GM19455 (cell line): ENCODE data around the gene DNAH14.
"Not testable (repeated sequence)": the region's sequence is repeated elsewhere in the genome, so short reads cannot be mapped to it uniquely, and the experiment has no call there.

ENCODE experiments used
- ATAC-seq: cut with Tn5 transposase; IDR thresholded peaks from one replicate; pipeline ENCODE4 v1.9.1; 2021; ENCODE audit not compliant: unreplicated experiment

The DNAH14 gene

DNA sequence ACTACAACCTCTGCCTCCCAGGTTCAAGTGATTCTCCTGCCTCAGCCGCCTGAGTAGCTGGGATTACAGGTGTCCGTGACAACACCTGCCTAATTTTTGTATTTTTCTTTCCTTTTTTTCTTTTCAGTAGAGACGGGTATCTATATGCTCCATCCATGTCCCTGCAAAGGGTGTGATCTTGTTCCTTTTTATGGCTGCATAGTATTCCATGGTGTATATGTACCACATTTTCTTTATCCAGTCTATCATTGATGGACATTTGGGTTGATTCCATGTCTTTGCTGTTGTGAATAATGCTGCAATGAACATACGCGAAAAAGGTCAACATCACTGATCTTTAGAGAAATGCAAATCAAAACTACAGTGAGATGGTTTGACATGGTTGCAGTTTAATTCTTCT is 62.1 kb downstream of the DNAH14 start:
- ATAC-seq = not testable (repeated sequence)

DNA sequence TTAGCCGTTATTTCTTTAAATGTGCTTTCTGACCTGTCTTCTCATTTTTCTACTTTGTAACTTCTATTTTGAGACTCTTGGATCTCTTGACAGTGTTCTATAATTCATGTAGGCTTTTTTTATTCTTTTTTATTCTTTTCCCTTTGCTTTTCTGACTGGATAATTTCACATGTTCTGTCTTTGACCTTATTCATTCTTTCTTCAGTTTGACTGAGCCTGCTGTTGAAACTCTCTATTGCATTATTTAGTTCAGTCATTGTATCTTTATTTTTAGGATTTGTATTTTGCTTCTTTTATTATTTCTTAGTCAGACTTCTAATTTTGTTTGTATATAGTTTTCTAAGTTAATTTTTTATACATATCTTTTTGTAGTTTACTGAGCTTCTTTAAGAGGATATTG is 66.1 kb downstream of the DNAH14 start:
- ATAC-seq = no peak

DNA sequence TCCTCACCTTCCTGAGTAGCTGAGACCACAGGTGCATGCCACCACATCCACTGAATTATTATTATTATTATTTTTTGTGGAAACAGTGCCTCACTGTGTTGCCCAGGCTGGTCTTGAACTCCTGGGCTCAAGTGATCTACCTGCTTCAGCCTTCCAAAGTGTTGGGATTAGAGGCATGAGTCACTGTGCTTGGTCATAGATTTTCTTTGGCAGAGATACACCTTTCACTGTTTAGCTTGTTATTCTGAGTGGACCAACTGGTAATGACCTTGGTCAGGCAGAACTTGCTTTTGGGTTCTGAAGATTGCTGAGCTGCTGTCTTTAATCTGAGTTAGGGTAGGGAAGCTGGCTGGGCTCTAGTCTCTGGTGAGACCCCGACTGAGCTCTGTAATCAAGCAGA is 66.8 kb downstream of the DNAH14 start:
- ATAC-seq = no peak

DNA sequence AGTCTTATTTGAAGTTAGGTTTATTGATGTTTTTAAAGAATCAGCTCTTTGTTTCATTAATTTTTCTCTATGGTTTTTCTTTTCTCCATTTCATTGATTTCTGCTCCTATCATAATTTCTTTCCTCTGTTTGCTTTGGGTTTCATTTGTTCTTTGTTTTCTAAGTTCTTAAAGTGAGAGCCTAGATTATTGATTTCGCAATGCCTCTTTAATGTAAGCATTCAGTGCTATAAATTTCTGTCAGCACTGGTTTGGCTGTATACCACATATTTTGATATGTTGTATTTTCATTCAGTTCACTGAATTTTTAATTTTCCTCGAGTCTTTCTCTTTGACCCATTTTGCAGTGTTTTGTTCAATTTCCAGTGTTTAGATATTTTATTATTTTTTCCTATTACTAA is 68.7 kb downstream of the DNAH14 start:
- ATAC-seq = no peak

GRCh38 chr1:225004396-225004795 is 74.9 kb downstream of the DNAH14 start:
- ATAC-seq = no peak

DNA sequence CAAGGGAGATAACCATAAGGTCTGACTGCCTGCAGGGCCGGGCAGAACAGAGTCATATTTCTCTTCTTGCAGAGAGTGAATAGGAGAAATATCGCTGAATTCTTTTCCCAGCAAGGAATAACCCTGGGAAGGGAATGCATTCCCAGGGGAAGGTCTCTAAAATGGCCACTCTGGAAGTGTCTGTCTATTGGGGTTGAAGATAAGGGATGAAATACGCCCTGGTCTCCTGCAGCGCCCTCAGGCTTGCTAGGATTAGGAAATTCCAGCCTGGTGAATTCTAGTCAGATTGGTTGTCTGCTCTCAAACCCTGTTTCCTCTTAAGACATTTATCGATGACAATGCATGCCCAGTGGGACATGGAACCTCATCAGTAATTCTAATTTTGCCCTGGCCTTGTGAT is 76.9 kb downstream of the DNAH14 start:
- ATAC-seq = not testable (repeated sequence)

DNA sequence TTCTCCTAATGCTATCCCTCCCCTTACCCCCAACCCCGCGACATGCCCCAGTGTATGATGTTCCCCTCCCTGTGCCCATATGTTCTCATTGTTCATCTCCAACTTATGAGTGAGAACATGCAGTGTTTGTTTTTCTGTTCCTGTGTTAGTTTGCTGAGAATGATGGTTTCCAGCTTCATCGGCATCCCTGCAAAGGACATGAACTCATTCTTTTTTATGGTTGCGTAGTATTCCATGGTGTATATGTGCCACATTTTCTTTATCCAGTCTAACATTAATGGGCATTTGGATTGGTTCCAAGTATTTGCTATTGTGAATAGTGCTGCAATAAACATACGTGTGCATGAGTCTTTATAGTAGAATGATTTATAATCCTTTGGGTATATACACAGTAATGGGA is 78.6 kb downstream of the DNAH14 start:
- ATAC-seq = not testable (repeated sequence)

DNA sequence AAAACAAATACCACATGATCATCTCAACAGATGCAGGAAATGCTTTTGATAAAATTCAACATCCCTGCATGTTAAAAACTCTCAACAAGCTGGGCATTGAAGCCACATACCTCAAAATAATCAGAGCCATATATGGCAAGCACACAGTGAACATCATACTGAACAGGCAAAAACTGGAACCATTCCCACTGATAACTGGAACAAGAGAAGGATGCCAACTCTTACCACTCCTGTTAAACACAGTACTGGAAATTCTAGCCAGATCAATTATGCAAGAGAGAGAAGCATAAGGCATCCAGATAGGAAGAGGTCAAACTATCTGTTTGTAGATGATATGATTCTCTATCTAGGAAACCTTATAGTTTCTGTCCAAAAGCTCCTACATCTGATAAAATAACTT is 91.6 kb downstream of the DNAH14 start:
- ATAC-seq = no peak

- ATAC-seq = no peak
These were observed 97.2 kb downstream of the DNAH14 start for GRCh38 chr1:225026701-225027100.

DNA sequence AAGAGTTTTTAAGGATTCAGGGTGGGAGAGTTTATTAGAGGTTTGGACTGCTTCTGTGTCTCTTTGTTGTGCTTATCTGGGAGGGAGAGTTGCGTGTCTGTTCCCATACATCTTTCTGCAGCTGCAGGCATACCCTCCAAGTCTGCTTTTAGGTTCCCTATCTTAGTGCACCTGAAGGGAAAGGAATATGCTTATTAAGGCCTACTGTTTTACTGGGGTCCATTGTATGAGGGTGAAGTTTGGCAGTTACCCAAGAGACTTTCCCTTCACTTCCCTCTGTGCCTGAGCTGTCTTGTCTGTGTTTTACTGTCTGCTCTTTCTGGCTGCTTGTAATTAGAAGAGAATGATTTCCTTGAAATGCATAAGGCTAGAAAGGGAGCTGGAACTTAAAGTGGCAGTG is 107.0 kb downstream of the DNAH14 start:
- not testable (repeated sequence) for ATAC-seq

GRCh38 chr1:225042263-225042662 is 112.8 kb downstream of the DNAH14 start:
- no peak for ATAC-seq

DNA sequence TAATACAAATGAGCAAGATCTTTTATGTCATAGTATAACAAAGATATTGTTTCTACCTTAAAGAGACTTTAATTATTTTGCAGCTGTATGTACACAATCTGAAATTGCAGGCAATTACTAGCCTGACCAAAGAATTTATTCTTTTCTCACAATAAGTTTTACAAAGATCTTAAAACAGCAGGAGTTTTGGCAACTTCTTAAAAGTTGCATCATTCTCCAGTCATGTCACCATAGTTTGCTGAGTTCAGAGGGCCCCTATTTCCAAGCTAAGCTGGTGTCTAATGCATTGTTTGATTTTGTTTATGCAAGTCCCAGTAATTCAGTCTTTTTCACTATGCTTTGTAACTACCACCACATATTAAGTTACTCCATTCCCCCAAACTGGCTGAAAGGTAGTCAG is 114.8 kb downstream of the DNAH14 start:
- no peak for ATAC-seq

- ATAC-seq = no peak
These were observed 120.1 kb downstream of the DNAH14 start for GRCh38 chr1:225049594-225049993.

DNA sequence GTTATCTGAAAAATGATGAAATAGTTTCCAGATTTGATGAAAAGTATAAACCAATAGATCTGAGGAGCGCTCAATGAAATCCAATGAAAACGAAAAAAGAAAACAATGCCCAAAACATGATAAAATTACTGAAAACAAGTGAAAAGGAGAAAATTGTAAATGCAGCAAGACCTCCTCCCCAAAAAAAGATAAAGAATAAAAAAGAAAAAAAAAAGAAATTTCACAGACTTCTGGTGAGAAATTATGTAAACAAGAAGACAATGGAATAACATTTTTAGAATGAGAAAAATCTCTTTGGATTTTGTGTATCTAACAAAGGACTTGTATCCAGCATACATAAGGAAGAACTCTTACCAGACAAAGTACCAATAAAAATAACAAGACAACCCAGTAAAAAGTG is 134.2 kb downstream of the DNAH14 start:
- ATAC-seq = no peak

DNA sequence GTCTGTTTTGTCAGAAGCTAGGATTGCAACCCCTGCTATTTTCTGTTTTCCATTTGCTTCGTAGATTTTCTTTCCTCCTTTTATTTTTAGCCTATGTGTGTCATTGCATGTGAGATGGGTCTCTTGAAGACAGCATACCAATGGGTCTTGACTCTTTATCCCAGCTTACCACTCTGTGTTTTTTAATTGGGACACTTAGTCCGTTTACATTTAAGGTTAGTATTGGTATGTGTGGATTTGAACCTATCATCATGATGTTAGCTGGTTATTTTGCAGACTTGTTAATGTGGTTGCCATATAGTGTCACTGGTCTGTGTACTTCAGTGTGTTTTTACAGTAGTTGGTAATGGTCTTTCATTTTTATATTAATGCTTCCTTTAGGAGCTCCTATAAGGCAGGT is 141.5 kb downstream of the DNAH14 start:
- ATAC-seq = no peak

- no peak for ATAC-seq
These were observed 167.7 kb downstream of the DNAH14 start for GRCh38 chr1:225097175-225097574.

DNA sequence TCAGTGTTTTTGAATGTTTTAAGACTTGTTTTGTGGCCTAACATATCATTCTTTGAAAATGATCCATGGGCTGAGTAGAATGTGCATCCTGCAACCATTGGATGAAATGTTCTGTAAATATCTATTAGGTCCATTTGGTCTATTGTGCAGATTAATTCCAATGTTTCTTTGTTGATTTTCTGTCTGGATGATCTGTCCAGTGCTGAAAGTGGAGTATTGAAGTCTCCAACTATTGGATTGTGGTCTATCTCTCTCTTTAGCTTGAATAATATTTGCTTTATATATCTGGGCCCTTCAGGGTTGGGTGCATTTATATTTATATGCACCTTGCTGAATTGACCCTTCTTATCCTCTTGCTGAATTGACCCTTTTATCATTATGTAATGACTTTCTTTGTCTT is 181.5 kb downstream of the DNAH14 start:
- no peak for ATAC-seq

DNA sequence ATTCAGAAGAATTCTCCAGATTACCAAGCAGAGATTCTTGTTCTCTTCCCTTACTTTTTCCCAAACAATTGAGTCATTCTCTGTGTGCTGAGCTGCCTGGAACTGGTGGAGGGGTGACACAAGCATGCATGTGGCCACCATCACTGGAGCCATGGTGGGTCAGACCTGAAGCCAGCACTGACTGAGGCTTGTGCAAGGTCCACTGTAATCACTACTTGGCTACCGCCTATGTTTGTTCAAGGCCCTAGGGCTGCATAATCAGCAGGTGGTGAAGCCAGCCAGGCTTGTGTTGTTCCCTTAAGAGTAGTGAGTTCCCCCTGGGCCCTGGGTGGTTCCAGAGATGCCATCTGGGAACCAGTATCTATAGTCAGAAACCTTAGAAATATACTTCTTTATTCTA is 183.8 kb downstream of the DNAH14 start:
- no peak for ATAC-seq

GRCh38 chr1:225114354-225114990 is 185.0 kb downstream of the DNAH14 start:
- ATAC-seq = no peak

DNA sequence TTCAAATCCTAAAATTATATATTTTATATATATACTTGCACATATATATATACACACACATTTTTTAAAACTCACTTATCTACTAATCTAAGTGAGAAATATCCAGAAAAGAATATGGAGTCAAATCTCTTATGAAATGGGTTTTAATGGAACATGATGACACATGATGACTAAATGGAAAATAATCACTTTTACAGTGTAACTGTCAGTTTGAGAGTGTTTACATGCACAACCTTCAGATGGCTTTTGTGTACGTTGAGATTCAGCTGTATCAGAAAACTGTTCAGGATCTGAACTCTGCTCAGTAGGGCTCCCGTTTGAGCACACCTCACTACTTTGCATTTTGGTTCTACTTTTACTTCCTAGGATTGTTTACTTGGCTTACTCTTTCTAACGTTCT is 189.8 kb downstream of the DNAH14 start:
- no peak for ATAC-seq

DNA sequence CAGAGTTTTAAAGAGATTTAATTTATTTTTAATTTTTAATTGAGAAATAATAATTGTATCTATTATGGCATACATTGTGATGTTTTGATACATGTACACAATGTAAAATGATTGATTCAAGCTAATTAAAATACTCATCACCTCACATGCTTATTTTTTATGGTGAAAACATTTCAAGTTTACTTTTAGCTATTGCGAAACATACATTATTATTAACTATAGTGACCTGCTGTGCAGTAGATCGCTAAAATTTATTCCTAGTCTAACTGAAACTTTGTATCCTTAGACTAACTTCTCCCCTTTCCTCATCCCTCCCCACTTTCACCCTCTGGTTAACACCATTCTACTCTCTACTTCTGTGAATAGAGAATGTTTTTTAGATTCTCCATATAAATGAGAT is 191.6 kb downstream of the DNAH14 start:
- ATAC-seq = no peak

GRCh38 chr1:225131869-225132268 is 202.4 kb downstream of the DNAH14 start:
- ATAC-seq = no peak

DNA sequence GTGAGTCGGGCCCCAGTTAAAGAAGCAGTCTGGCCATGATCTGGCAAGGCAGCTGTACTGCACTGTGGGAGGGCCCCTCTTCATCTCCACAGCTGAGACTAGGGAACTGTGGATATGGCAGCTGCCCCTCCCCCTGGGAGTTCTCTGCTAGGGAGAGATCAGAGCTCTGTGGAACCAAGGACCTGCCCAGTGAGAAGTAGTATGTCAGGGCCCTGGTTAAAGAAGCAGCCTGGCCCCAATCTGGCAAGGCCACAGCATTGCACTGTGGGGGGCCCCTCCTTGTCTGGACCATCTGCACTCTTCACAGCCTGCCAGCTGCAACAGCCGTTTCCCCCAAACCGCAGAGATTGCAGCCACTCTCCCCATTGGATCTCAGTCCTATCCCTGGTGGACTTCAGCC is 208.5 kb downstream of the DNAH14 start:
- no peak for ATAC-seq

- ATAC-seq = no peak
These were observed 213.5 kb downstream of the DNAH14 start for GRCh38 chr1:225143001-225143400.
